Activated CD4-positive, alpha-beta T cell treated with anti-CD3 and anti-CD28 coated beads for 36 hours (primary cell): ENCODE measurements around the gene PPP6R2. TPM values are rescaled to one million over a fixed set of nuclear protein-coding genes. Genes with fewer than 3 reads are reported as not detected.

Experiments used
- ATAC-seq: fragments of 200-7000 bp; cut with Tn5 transposase; one replicate; pipeline ENCODE4 v1.10.0; 2021; ENCODE audit warnings: mild to moderate bottlenecking, moderate library complexity
- CTCF ChIA-PET: fragments of 350-600 bp; sonication (Branson Sonifier 250); formaldehyde crosslinking; loops from one replicate; lab custom pipeline; 2021; ENCODE audit warnings: antibody characterized with exemption; lab: Charles Lee
- POLR2A ChIA-PET: fragments of 350-600 bp; sonication (Branson Sonifier 250); formaldehyde crosslinking; loops from one replicate; lab custom pipeline; 2021; ENCODE audit warnings: antibody characterized with exemption, inconsistent platforms; lab: Charles Lee
- DNase-seq: peaks from one replicate; pipeline ENCODE4 v3.0.0-alpha.2; 2020
- H3K27ac Mint-ChIP-seq: one replicate; pipeline ENCODE4 v1.8.0; 2021; ENCODE audit warnings: mixed read lengths
- H3K27me3 Mint-ChIP-seq: one replicate; pipeline ENCODE4 v1.8.0; 2021; ENCODE audit warnings: mixed read lengths
- H3K36me3 Mint-ChIP-seq: one replicate; pipeline ENCODE4 v1.8.0; 2021; ENCODE audit warnings: low read depth, mixed read lengths
- H3K4me1 Mint-ChIP-seq: one replicate; pipeline ENCODE4 v1.8.0; 2021; ENCODE audit warnings: mixed read lengths
- H3K4me3 Mint-ChIP-seq: one replicate; pipeline ENCODE4 v1.8.0; 2021; ENCODE audit warnings: mild to moderate bottlenecking, moderate library complexity, mixed read lengths
- H3K9me3 Mint-ChIP-seq: one replicate; pipeline ENCODE4 v1.8.0; 2021; ENCODE audit warnings: low read depth, mixed read lengths
- intact Hi-C, 2 experiments: fragments of 100-400 bp; cut with DNase I in 1 of 2; cut with micrococcal nuclease in 1 of 2; formaldehyde crosslinking; loops; one replicate each; pipeline versions ENCODE4 v1.14.2 to v1.15.1; 2022 to 2024; cut with DNase I, micrococcal nuclease
- total RNA-seq, 2 experiments: library from RNA; stranded (reverse); gene quantifications; one replicate each; pipeline ENCODE4 v1.2.3, GENCODE V29; 2021

The PPP6R2 gene
- total RNA-seq, 2 experiments from 2014 or later = 37.3 to 39.5 TPM

DNA sequence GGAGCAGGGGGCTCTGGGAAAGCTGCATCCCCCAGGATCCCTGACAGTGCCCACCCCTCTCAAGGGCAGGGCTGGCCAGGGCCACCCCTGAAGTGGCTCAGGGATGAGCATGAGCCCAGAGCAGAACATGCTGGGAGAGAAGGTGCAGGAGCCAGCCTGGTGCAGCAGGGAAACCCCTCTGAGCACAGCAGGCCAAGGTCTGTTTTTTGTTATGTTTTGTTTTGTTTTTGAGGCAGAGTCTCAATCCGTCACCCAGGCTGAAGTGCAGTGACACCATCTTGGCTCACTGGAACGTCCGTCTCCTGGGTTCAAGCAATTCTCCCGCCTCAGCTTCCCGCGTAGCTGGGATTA lies 132.5 kb downstream of the PPP6R2 start:
- intact Hi-C loops = loop anchor here in 1 of 2 experiments (1.0 to 2.0 kb wide), 7 partner anchors 32 to 231 kb away; partner anchors contain the start of genes CHKB, LMF2, MAPK11 and PPP6R2

GRCh38 chr22:50476868-50477267 lies 133.7 kb downstream of the PPP6R2 start:
- CTCF ChIA-PET = no interaction called here
- no peak overlapping the region for H3K4me3 Mint-ChIP-seq
- POLR2A ChIA-PET = no interaction called here

More for the DNA sequence above, 132.5 kb downstream of the PPP6R2 start:
- Mint-ChIP-seq H3K27ac (peak overlapping the region; percentile 51), H3K9me3 (no peaks in the 10 kb centered on the region), H3K27me3 (peaks cover 8% of the 10 kb centered on the region), H3K4me1 (peaks cover 35% of the 10 kb centered on the region), H3K36me3 (peaks cover 2% of the 10 kb centered on the region), H3K4me3 (peak overlapping the region; percentile 48)
- ChIA-PET POLR2A (no interaction called here), CTCF (no interaction called here)
- DNase-seq = no peak
- no peak for ATAC-seq

DNA sequence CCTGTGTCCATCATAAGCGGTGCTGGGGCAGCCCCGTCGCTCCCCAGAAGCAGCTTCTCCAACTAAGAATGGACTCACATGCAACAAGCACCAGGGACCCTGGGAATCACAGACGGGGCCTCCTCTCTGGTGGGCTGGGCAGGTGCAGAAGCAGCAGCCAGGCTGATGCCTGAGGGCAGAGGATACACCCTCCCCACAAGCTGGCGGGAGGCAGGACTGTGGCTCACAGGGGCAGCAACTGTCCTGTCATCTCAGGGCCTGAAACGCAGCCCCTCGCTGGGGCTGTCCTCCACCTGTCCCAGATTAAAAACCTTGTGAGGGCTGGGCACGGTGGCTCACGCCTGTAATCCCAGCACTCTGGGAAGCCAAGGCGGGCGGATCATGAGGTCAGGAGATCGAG lies 134.8 kb downstream of the PPP6R2 start:
- Mint-ChIP-seq H3K36me3 (peaks cover 2% of the 10 kb centered on the region), H3K4me3 (no peak overlapping the region), H3K27me3 (peaks cover 8% of the 10 kb centered on the region), H3K27ac (no peak overlapping the region), H3K9me3 (no peaks in the 10 kb centered on the region), H3K4me1 (peaks cover 12% of the 10 kb centered on the region)
- ChIA-PET CTCF (no interaction called here), POLR2A (no interaction called here)
- intact Hi-C loops = no loop called here
- ATAC-seq (no peak), DNase-seq (no peak)

More at GRCh38 chr22:50476868-50477267, 133.7 kb downstream of the PPP6R2 start:
- ATAC-seq (no peak), DNase-seq (no peak)
- intact Hi-C loops = no loop called here
- Mint-ChIP-seq H3K36me3 (peaks cover 2% of the 10 kb centered on the region), H3K9me3 (no peaks in the 10 kb centered on the region), H3K27ac (no peak overlapping the region), H3K4me1 (peaks cover 23% of the 10 kb centered on the region), H3K27me3 (peaks cover 8% of the 10 kb centered on the region)

- no peak for DNase-seq
- no peak for ATAC-seq
- intact Hi-C loops = loop anchor here in 1 of 2 experiments (2.0 kb wide), 1 partner anchor 229 kb away; the partner anchor contains the start of gene HDAC10
- H3K9me3 Mint-ChIP-seq = no peaks in the 10 kb centered on the region
- H3K4me3 Mint-ChIP-seq = peak overlapping the region; percentile 64
- peaks cover 8% of the 10 kb centered on the region for H3K27me3 Mint-ChIP-seq
- POLR2A ChIA-PET = no interaction called here
- no peaks in the 10 kb centered on the region for H3K36me3 Mint-ChIP-seq
- H3K27ac Mint-ChIP-seq = no peak overlapping the region
- CTCF ChIA-PET = interaction anchor here (1.0 to 2.8 kb wide), 2 partner anchors 18 to 22 kb away, joined by 4 to 8 read pairs; no protein-coding TSS in a partner anchor
- peaks cover 2% of the 10 kb centered on the region for H3K4me1 Mint-ChIP-seq
These were observed 136.6 kb downstream of the PPP6R2 start for GRCh38 chr22:50479721-50480120.

GRCh38 chr22:50481045-50481439 lies 137.9 kb downstream of the PPP6R2 start:
- Mint-ChIP-seq H3K4me1 (no peaks in the 10 kb centered on the region), H3K27ac (no peak overlapping the region), H3K27me3 (peaks cover 8% of the 10 kb centered on the region), H3K36me3 (no peaks in the 10 kb centered on the region), H3K4me3 (peak overlapping the region; percentile 74), H3K9me3 (no peaks in the 10 kb centered on the region)
- CTCF ChIA-PET = interaction anchor here (1.0 to 2.8 kb wide), 2 partner anchors 17 to 140 kb away, joined by 3 to 8 read pairs; no protein-coding TSS in a partner anchor
- POLR2A ChIA-PET = no interaction called here
- no peak for DNase-seq
- no peak for ATAC-seq
- intact Hi-C loops = loop anchor here in 1 of 2 experiments (1.0 to 2.0 kb wide), 3 partner anchors 11 to 230 kb away; partner anchors contain the start of genes HDAC10 and LMF2

- intact Hi-C loops = loop anchor here in 1 of 2 experiments (1.0 to 2.0 kb wide), 3 partner anchors 11 to 231 kb away; partner anchors contain the start of genes HDAC10 and LMF2
- no peaks in the 10 kb centered on the region for H3K9me3 Mint-ChIP-seq
- H3K4me3 Mint-ChIP-seq = peak within 1 kb of the TSS; percentile 74
- no peak within 1 kb of the TSS for H3K27ac Mint-ChIP-seq
- ATAC-seq = peak; percentile 87
- H3K4me1 Mint-ChIP-seq = no peaks in the 10 kb centered on the region
- H3K36me3 Mint-ChIP-seq = no peaks in the 10 kb centered on the region
- DNase-seq = peak; percentile 82
- ChIA-PET CTCF (no interaction called here), POLR2A (no interaction called here)
- peaks cover 8% of the 10 kb centered on the region for H3K27me3 Mint-ChIP-seq
These were observed 138.4 kb downstream of the PPP6R2 start, which contains the start of gene ADM2 for GRCh38 chr22:50481440-50482106. ADM2 (plus strand) TSS chr22:50481543; CDS start chr22:50481848, 305 bp downstream.

DNA sequence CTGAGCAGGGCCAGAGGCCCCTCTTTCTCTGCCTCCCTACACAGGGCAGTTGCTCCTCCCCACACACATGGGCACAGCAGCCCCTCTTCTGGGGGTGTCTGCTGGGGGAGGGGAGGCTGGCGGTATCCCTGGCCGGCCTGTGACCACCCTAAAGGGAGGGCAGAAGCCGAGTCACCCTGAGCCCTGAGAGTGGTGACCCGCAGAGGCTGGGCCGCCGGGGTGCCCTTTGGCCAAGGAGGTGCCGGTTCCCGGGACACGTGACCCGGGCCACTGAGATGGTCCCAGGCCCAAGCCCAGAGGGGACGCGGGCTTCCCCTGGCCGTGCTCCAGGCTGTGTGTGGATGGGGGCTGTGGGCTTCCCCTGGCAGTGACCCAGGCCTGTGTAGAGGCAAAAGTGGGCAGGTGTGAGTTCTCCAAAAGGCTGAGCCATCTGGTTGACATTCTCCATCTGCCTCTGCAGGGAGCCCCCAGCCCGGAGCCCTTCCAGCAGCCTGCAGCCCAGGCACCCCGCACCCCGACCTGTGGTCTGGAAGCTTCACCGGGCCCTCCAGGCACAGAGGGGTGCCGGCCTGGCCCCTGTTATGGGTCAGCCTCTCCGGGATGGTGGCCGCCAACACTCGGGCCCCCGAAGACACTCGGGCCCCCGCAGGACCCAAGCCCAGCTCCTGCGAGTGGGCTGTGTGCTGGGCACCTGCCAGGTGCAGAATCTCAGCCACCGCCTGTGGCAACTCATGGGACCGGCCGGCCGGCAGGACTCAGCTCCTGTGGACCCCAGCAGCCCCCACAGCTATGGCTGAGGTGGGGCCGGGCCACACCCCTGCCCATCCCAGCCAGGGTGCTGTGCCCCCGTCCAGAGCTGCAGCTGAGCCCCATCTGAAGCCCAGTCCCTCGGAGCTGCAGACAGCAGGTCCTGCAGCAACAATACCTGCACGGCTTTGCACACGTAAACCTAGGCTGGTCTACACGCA lies 139.3 kb downstream of the PPP6R2 start:
- intact Hi-C loops = no loop called here
- no peak for DNase-seq
- CTCF ChIA-PET = interaction anchor here (1.3 kb wide), 2 partner anchors 14 to 17 kb away, joined by 3 to 5 read pairs; no protein-coding TSS in a partner anchor
- Mint-ChIP-seq H3K4me1 (no peaks in the 10 kb centered on the region), H3K9me3 (no peaks in the 10 kb centered on the region), H3K36me3 (no peaks in the 10 kb centered on the region), H3K4me3 (peak overlapping the region; percentile 74), H3K27ac (no peak overlapping the region), H3K27me3 (peaks cover 8% of the 10 kb centered on the region)
- POLR2A ChIA-PET = no interaction called here
- ATAC-seq = no peak

GRCh38 chr22:50483106-50483505 lies 140.0 kb downstream of the PPP6R2 start:
- H3K4me1 Mint-ChIP-seq = no peaks in the 10 kb centered on the region
- H3K4me3 Mint-ChIP-seq = peak overlapping the region; percentile 43
- peaks cover 8% of the 10 kb centered on the region for H3K27me3 Mint-ChIP-seq
- ATAC-seq = no peak
- H3K27ac Mint-ChIP-seq = no peak overlapping the region
- H3K9me3 Mint-ChIP-seq = no peaks in the 10 kb centered on the region
- POLR2A ChIA-PET = no interaction called here
- CTCF ChIA-PET = interaction anchor here (1.3 kb wide), 2 partner anchors 13 to 16 kb away, joined by 3 to 5 read pairs; no protein-coding TSS in a partner anchor
- intact Hi-C loops = no loop called here
- DNase-seq = no peak
- no peaks in the 10 kb centered on the region for H3K36me3 Mint-ChIP-seq

DNA sequence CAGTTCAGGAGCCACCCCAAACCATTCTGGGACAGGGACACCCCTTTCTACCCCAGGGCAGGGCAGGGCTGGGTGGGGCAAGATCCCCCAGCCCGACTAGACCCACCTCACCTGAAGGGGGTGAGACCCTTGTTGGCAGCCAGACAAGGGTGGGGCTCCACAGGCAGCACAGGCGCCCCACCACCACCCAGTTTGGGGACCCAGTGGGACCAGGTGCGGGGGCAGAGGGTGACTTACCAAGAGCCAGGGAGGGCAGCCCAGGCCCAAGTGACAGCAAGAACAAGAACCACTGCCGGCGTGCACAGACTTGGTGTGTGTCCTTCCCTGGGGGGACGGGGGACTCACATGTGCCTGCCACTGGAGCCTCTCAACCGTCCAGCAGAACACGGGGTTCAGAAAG lies 140.4 kb downstream of the PPP6R2 start:
- Mint-ChIP-seq H3K27me3 (peaks cover 8% of the 10 kb centered on the region), H3K4me3 (no peak overlapping the region), H3K9me3 (no peaks in the 10 kb centered on the region), H3K36me3 (no peaks in the 10 kb centered on the region), H3K4me1 (no peaks in the 10 kb centered on the region), H3K27ac (no peak overlapping the region)
- ChIA-PET CTCF (interaction anchor here (1.3 kb wide), 2 partner anchors 13 to 16 kb away, joined by 3 to 5 read pairs; no protein-coding TSS in a partner anchor), POLR2A (no interaction called here)
- no peak for DNase-seq
- ATAC-seq = no peak
- intact Hi-C loops = no loop called here

DNA sequence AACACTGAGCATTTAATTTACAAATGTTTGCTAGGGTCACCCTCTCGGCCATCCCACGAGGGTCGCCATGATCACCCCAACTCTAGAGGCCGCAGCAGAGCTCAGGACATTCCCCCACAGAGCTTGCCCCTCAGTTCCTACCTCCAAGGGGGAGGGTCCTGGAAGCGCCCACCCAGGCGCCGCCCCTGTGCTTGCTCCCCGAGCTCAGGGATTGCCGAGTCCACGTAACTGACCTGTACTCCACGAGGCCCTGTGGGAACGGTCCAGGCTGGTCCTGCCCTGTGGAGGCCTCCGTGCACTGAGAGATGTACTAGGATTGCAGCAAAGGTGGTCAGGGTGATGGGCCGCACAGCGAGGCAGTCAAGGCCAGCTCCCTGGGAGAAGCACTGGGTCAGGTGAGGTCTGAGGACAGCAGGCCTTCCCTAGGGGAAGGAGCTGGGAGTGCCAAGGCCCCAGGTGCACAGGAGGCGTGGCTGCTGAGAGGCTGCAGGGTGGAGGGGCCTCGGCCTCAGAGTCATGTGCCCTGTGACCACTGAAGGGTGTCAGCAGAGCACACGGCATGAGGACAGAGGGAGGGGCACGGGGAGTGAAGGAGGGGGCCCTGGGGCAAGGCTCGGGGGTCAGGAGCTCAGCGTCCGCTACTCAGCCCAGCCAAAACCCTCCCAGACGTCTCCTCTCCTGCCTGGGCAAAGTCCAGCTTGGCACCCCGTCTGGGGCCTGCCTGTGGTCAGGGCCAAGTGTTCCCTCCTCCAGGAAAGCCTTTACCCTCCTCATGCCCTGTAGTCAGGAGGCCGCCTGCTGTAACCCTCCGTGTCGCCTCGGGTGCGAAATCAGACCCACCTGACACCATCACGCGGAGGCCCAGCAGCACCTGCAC lies 141.1 kb downstream of the PPP6R2 start:
- H3K27me3 Mint-ChIP-seq = peaks cover 8% of the 10 kb centered on the region
- ATAC-seq (no peak), DNase-seq (no peak)
- ChIA-PET POLR2A (no interaction called here), CTCF (interaction anchor here (0.6 to 1.3 kb wide), 4 partner anchors 12 to 249 kb away, joined by 3 to 5 read pairs (median 3); no protein-coding TSS in a partner anchor)
- H3K4me3 Mint-ChIP-seq = no peak overlapping the region
- H3K4me1 Mint-ChIP-seq = no peaks in the 10 kb centered on the region
- H3K27ac Mint-ChIP-seq = no peak overlapping the region
- intact Hi-C loops = no loop called here
- no peaks in the 10 kb centered on the region for H3K9me3 Mint-ChIP-seq
- H3K36me3 Mint-ChIP-seq = no peaks in the 10 kb centered on the region
